Esophagus squamous epithelium (tissue), 4 donors: ENCODE measurements around the gene PDCD1LG2.

Source experiments
- CTCF ChIP-seq, 6 experiments: fragments of 450-650 bp in 4 of 6; fragments of 200-600 bp in 2 of 6; sonication (generic) in 2 of 6; IDR thresholded peaks; one replicate each; pipeline ENCODE4 v1.5.1; 2016 to 2019; ENCODE audit warnings: antibody characterized with exemption in 6 of 6, mild to moderate bottlenecking in 4 of 6, moderate library complexity in 4 of 6
- POLR2A ChIP-seq, 4 donors: fragments of 450-650 bp; IDR thresholded peaks; one replicate each; pipeline ENCODE4 v1.6.1; 2017; ENCODE audit warnings: antibody characterized with exemption in 4 of 4, mild to moderate bottlenecking in 4 of 4, moderate library complexity in 3 of 4

GRCh38 chr9:5515261-5515650 lies 4.9 kb downstream of the PDCD1LG2 start:
- no peak for TF ChIP-seq POLR2A (IDR thresholded peaks at IDR 0.05)
- no peak for TF ChIP-seq CTCF (IDR thresholded peaks at IDR 0.05)
